Mesothelial cell of epicardium (in vitro differentiated cells): Measurements from ENCODE around the gene GPR141. TPM values are rescaled to one million over a fixed set of nuclear protein-coding genes. Genes with fewer than 3 reads are reported as not detected.

Experiments
- DNase-seq, 2 experiments: peaks; one replicate each; pipeline ENCODE4 v3.0.0; 2021; ENCODE audit warnings: low spot score in 2 of 2; ENCODE audit not compliant: unreplicated experiment in 2 of 2
- H3K27ac Mint-ChIP-seq: 2 replicates; pipeline ENCODE4 v1.8.0; 2021; ENCODE audit warnings: mixed read lengths
- H3K27me3 Mint-ChIP-seq: 2 replicates; pipeline ENCODE4 v1.8.0; 2021; ENCODE audit warnings: low read depth, mixed read lengths
- H3K36me3 Mint-ChIP-seq: 2 replicates; pipeline ENCODE4 v1.8.0; 2021; ENCODE audit warnings: mixed read lengths
- H3K4me1 Mint-ChIP-seq: 2 replicates; pipeline ENCODE4 v1.8.0; 2021; ENCODE audit warnings: mixed read lengths
- H3K4me3 Mint-ChIP-seq: 2 replicates; pipeline ENCODE4 v1.8.0; 2021; ENCODE audit warnings: mild to moderate bottlenecking, moderate library complexity, mixed read lengths
- H3K9me3 Mint-ChIP-seq: 2 replicates; pipeline ENCODE4 v1.8.0; 2021; ENCODE audit warnings: mixed read lengths
- CTCF ChIP-seq: fragments of 200-600 bp; sonication (generic); IDR thresholded peaks from one replicate; pipeline ENCODE4 v1.5.0; 2021; ENCODE audit warnings: antibody characterized with exemption; ENCODE audit not compliant: unreplicated experiment
- total RNA-seq: library from RNA; stranded (reverse); gene quantifications from 3 replicates; pipeline ENCODE4 v1.2.1, GENCODE V29; 2021

Gene GPR141
- 0.49 to 1.0 TPM (median 0.59 TPM) in 3 replicates for total RNA-seq

- H3K4me1 Mint-ChIP-seq: peaks cover 5% of the 10 kb centered on the region
- H3K27ac Mint-ChIP-seq: no peak within 1 kb of the TSS
- H3K9me3 Mint-ChIP-seq: no peaks in the 10 kb centered on the region
- no peaks in the 10 kb centered on the region for H3K27me3 Mint-ChIP-seq
- DNase-seq: no peak
- H3K4me3 Mint-ChIP-seq: no peak within 1 kb of the TSS
- H3K36me3 Mint-ChIP-seq: no peaks in the 10 kb centered on the region
- TF ChIP-seq CTCF: no peak
Observed at GRCh38 chr7:37683246-37684120, at the start of gene GPR141. Gene GPR141, plus strand, starts transcription at chr7:37683766. Its CDS starts 56,628 bp downstream, at chr7:37740394.

- no peaks in the 10 kb centered on the region for H3K36me3 Mint-ChIP-seq
- H3K4me3 Mint-ChIP-seq: no peak overlapping the region
- H3K4me1 Mint-ChIP-seq: no peaks in the 10 kb centered on the region
- TF ChIP-seq CTCF: no peak
- H3K9me3 Mint-ChIP-seq: peaks cover 34% of the 10 kb centered on the region
- no peak for DNase-seq
- no peak overlapping the region for H3K27ac Mint-ChIP-seq
- peaks cover 4% of the 10 kb centered on the region for H3K27me3 Mint-ChIP-seq
Observed at GRCh38 chr7:37635346-37635745, 48.2 kb upstream of the GPR141 start.

- no peak for DNase-seq
- Mint-ChIP-seq H3K36me3 (no peaks in the 10 kb centered on the region), H3K27me3 (no peaks in the 10 kb centered on the region), H3K9me3 (peaks cover 22% of the 10 kb centered on the region), H3K4me1 (no peaks in the 10 kb centered on the region), H3K27ac (no peak overlapping the region), H3K4me3 (no peak overlapping the region)
- TF ChIP-seq CTCF: no peak
Observed at GRCh38 chr7:37642028-37642540, 41.5 kb upstream of the GPR141 start.

GRCh38 chr7:37643876-37644275, 39.7 kb upstream of the GPR141 start:
- peaks cover 9% of the 10 kb centered on the region for H3K9me3 Mint-ChIP-seq
- DNase-seq: no peak
- no peak overlapping the region for H3K4me3 Mint-ChIP-seq
- no peaks in the 10 kb centered on the region for H3K36me3 Mint-ChIP-seq
- TF ChIP-seq CTCF: no peak
- H3K27ac Mint-ChIP-seq: no peak overlapping the region
- no peaks in the 10 kb centered on the region for H3K4me1 Mint-ChIP-seq
- no peaks in the 10 kb centered on the region for H3K27me3 Mint-ChIP-seq

GRCh38 chr7:37645282-37646050, 38.1 kb upstream of the GPR141 start:
- no peak for DNase-seq
- Mint-ChIP-seq H3K4me1 (no peaks in the 10 kb centered on the region), H3K27me3 (no peaks in the 10 kb centered on the region), H3K9me3 (peaks cover 3% of the 10 kb centered on the region), H3K36me3 (no peaks in the 10 kb centered on the region), H3K27ac (no peak overlapping the region), H3K4me3 (no peak overlapping the region)
- no peak for TF ChIP-seq CTCF
